IMR-90 (cell line): Measurements from ENCODE around the gene LIX1.

ENCODE experiments used
- CEBPB ChIP-seq: IDR thresholded peaks from 2 replicates; pipeline ENCODE4 v1.6.1; 2012; ENCODE audit warnings: low read depth, low read length, improper control_type of control experiment
- FOS ChIP-seq: fragments of 150-350 bp; IDR thresholded peaks from 2 replicates; pipeline ENCODE4 v1.6.1; 2016; ENCODE audit warnings: low read depth, low read length
- MAFK ChIP-seq: IDR thresholded peaks from 2 replicates; pipeline ENCODE4 v1.6.1; 2012; ENCODE audit warnings: low read depth, low read length, improper control_type of control experiment
- MXI1 ChIP-seq: IDR thresholded peaks from 2 replicates; pipeline ENCODE4 v1.6.1; 2012; ENCODE audit warnings: low read depth, mild to moderate bottlenecking, low read length, moderate library complexity, borderline replicate concordance
- POLR2A ChIP-seq: IDR thresholded peaks from 2 replicates; pipeline ENCODE4 v1.6.1; 2012; ENCODE audit warnings: mild to moderate bottlenecking, low read depth, low read length
- RAD21 ChIP-seq: IDR thresholded peaks from 2 replicates; pipeline ENCODE4 v1.6.1; 2012; ENCODE audit warnings: low read length, improper control_type of control experiment
- RCOR1 ChIP-seq: IDR thresholded peaks from 2 replicates; pipeline ENCODE4 v1.6.1; 2012; ENCODE audit warnings: mild to moderate bottlenecking, low read length, improper control_type of control experiment; ENCODE audit not compliant: insufficient replicate concordance
- TF ChIP-seq, protein P1 (sequence below): conservative IDR thresholded peaks from 2 replicates; pipeline ENCODE4 v1.5.1; 2012; ENCODE audit warnings: mild to moderate bottlenecking, low read depth, low read length, improper control_type of control experiment
- TF ChIP-seq, protein P2 (sequence below): fragments of 150-350 bp; IDR thresholded peaks from 2 replicates; pipeline ENCODE4 v1.6.1; 2017; ENCODE audit warnings: mild to moderate bottlenecking, antibody characterized with exemption, low read length, low read depth

DNA sequence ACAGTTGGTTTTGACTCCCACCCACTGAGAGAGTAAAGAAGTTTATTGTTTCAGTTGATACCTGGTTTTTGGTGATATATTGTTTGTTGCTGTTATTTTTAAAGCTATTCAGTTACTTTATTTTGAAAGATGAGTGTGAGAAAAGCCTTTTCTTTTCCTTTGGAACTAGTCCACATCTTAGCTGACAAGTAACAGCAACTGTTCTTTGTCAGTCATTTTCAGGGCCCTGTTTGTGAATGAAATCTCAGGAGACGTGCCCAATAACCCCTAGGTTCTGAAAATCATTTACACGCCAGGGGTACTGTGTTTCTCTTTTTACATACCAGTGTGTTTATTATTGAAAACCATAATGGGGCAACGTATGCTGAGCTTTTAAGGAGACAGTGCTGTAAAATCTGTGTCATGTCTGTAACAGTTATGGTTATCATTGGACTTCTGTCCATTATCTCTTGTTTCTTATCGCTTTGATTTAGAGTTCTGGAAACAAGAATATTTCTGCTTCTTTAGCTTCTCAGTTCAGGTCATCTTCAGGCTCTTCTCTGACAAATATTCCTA lies 75.0 kb downstream of the LIX1 start:
- TF ChIP-seq POLR2A (no peak), CEBPB (no peak), RAD21 (no peak), FOS (no peak), MAFK (no peak), RCOR1 (no peak), MXI1 (no peak)
- TF ChIP-seq, protein P1, sequence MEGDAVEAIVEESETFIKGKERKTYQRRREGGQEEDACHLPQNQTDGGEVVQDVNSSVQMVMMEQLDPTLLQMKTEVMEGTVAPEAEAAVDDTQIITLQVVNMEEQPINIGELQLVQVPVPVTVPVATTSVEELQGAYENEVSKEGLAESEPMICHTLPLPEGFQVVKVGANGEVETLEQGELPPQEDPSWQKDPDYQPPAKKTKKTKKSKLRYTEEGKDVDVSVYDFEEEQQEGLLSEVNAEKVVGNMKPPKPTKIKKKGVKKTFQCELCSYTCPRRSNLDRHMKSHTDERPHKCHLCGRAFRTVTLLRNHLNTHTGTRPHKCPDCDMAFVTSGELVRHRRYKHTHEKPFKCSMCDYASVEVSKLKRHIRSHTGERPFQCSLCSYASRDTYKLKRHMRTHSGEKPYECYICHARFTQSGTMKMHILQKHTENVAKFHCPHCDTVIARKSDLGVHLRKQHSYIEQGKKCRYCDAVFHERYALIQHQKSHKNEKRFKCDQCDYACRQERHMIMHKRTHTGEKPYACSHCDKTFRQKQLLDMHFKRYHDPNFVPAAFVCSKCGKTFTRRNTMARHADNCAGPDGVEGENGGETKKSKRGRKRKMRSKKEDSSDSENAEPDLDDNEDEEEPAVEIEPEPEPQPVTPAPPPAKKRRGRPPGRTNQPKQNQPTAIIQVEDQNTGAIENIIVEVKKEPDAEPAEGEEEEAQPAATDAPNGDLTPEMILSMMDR, result no peak
- TF ChIP-seq, protein P2, sequence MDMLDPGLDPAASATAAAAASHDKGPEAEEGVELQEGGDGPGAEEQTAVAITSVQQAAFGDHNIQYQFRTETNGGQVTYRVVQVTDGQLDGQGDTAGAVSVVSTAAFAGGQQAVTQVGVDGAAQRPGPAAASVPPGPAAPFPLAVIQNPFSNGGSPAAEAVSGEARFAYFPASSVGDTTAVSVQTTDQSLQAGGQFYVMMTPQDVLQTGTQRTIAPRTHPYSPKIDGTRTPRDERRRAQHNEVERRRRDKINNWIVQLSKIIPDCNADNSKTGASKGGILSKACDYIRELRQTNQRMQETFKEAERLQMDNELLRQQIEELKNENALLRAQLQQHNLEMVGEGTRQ, result no peak
